ENCODE measurements around the gene CNTN2.

Gene CNTN2

GRCh38 chr1:205062319-205062718 is 19.3 kb downstream of the CNTN2 start:
- H3K4me3 ChIP-seq (ENCODE audit: low read depth, low read length) = no peak overlapping the region
- TF ChIP-seq CTCF (IDR thresholded peaks at IDR 0.05; ENCODE audit: low read depth, low read length, missing control alignments) = no peak
- H3K36me3 ChIP-seq (replicated peaks) = no peaks in the 10 kb centered on the region
- in situ Hi-C loops (cut with HindIII; ENCODE audit: low pct_ligation_motif_present, low sequenced_read_pairs) = no loop called here
- H3K27ac ChIP-seq = no peak overlapping the region
- no peak for DNase-seq
- H3K27me3 ChIP-seq (replicated peaks) = no peaks in the 10 kb centered on the region

GRCh38 chr1:205062895-205063294 is 19.9 kb downstream of the CNTN2 start:
- no peak for TF ChIP-seq CTCF (IDR thresholded peaks at IDR 0.05; ENCODE audit: low read depth, low read length, missing control alignments)
- Histone ChIP-seq H3K27me3 (replicated peaks) (no peaks in the 10 kb centered on the region), H3K4me3 (ENCODE audit: low read depth, low read length) (no peak overlapping the region), H3K36me3 (replicated peaks) (no peaks in the 10 kb centered on the region), H3K27ac (no peak overlapping the region)
- in situ Hi-C loops (cut with HindIII; ENCODE audit: low pct_ligation_motif_present, low sequenced_read_pairs) = no loop called here
- DNase-seq = no peak

DNA sequence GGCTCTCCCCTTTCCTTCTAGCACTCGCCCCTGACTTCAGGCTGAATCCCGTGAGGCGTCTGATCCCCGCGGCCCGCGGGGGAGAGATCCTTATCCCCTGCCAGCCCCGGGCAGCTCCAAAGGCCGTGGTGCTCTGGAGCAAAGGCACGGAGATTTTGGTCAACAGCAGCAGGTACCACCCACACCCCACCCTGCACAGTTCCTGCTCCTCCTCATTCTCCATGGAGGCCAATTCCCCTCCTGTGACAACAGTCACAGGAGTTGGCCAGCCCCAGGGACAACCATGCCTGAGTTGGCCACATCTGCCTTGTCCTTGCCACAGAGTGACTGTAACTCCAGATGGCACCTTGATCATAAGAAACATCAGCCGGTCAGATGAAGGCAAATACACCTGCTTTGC is 21.3 kb downstream of the CNTN2 start:
- Histone ChIP-seq H3K4me3 (ENCODE audit: low read depth, low read length) (no peak overlapping the region), H3K27ac (no peak overlapping the region), H3K36me3 (replicated peaks) (no peaks in the 10 kb centered on the region), H3K27me3 (replicated peaks) (no peaks in the 10 kb centered on the region)
- no peak for DNase-seq
- no peak for TF ChIP-seq CTCF (IDR thresholded peaks at IDR 0.05; ENCODE audit: low read depth, low read length, missing control alignments)
- in situ Hi-C loops (cut with HindIII; ENCODE audit: low pct_ligation_motif_present, low sequenced_read_pairs) = no loop called here

GRCh38 chr1:205064741-205065316 is 21.8 kb downstream of the CNTN2 start:
- Histone ChIP-seq H3K36me3 (replicated peaks) (no peaks in the 10 kb centered on the region), H3K27ac (no peak overlapping the region), H3K27me3 (replicated peaks) (no peaks in the 10 kb centered on the region), H3K4me3 (ENCODE audit: low read depth, low read length) (no peak overlapping the region)
- DNase-seq = no peak
- in situ Hi-C loops (cut with HindIII; ENCODE audit: low pct_ligation_motif_present, low sequenced_read_pairs) = no loop called here
- TF ChIP-seq CTCF (IDR thresholded peaks at IDR 0.05; ENCODE audit: low read depth, low read length, missing control alignments) = no peak

DNA sequence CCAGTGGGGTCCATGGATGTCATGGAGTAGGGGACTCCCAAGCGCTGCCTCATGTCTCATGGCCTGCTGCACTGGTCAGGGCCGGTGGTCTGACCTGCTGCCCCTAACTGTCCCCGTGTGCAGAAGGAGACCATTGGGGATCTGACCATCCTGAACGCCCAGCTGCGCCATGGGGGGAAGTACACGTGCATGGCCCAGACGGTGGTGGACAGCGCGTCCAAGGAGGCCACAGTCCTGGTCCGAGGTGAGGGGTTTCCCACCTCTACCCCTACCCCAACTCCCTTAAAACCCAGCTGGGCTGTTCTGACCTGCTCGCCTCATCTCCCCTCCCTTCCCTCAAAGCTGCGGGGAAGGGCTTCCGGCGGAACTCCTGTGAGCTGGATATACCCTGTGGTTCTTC is 22.7 kb downstream of the CNTN2 start:
- Histone ChIP-seq H3K4me3 (ENCODE audit: low read depth, low read length) (no peak overlapping the region), H3K27ac (no peak overlapping the region), H3K36me3 (replicated peaks) (no peaks in the 10 kb centered on the region), H3K27me3 (replicated peaks) (no peaks in the 10 kb centered on the region)
- no peak for DNase-seq
- in situ Hi-C loops (cut with HindIII; ENCODE audit: low pct_ligation_motif_present, low sequenced_read_pairs) = no loop called here
- no peak for TF ChIP-seq CTCF (IDR thresholded peaks at IDR 0.05; ENCODE audit: low read depth, low read length, missing control alignments)

- in situ Hi-C loops (cut with HindIII; ENCODE audit: low pct_ligation_motif_present, low sequenced_read_pairs) = no loop called here
- Histone ChIP-seq H3K27ac (no peak overlapping the region), H3K36me3 (replicated peaks) (no peaks in the 10 kb centered on the region), H3K27me3 (replicated peaks) (no peaks in the 10 kb centered on the region), H3K4me3 (ENCODE audit: low read depth, low read length) (no peak overlapping the region)
- no peak for DNase-seq
- peak; percentile 19 for TF ChIP-seq CTCF (IDR thresholded peaks at IDR 0.05; ENCODE audit: low read depth, low read length, missing control alignments)
Observed at GRCh38 chr1:205066141-205066818, 23.3 kb downstream of the CNTN2 start.
